Upper lobe of left lung (tissue), 6 donors: ENCODE measurements around the gene PDAP1. TPM values are rescaled to one million over a fixed set of nuclear protein-coding genes. Genes with fewer than 3 reads are reported as not detected.
"Not testable (repeated sequence)": the region's sequence is repeated elsewhere in the genome, so short reads cannot be mapped to it uniquely, and the experiment has no call there.

Experiments used
- ATAC-seq, 2 donors: fragments of 200-7000 bp; cut with Tn5 transposase; one replicate each; pipeline ENCODE4 v1.9.1; 2022; ENCODE audit warnings: mild to moderate bottlenecking in 2 of 2, moderate library complexity in 2 of 2; ENCODE audit not compliant: low FRiP score in 2 of 2
- DNase-seq, 2 donors: peaks; one replicate each; pipeline ENCODE4 v3.0.0-alpha.2; 2019 to 2020
- H3K27ac ChIP-seq, 4 donors: fragments of 200-600 bp; sonication (generic); one replicate each; pipeline ENCODE4 v1.5.1; 2016 to 2019
- H3K27me3 ChIP-seq, 4 donors: fragments of 200-600 bp; sonication (generic); one replicate each; pipeline ENCODE4 v1.5.1; 2017 to 2019
- H3K36me3 ChIP-seq, 4 donors: fragments of 200-600 bp; sonication (generic); one replicate each; pipeline ENCODE4 v1.5.1; 2016 to 2019
- H3K4me1 ChIP-seq, 4 donors: fragments of 200-600 bp; sonication (generic); one replicate each; pipeline ENCODE4 v1.5.1; 2018 to 2019
- H3K4me3 ChIP-seq, 4 donors: fragments of 200-600 bp; sonication (generic); one replicate each; pipeline ENCODE4 v1.5.1; 2017 to 2019; ENCODE audit warnings: mild to moderate bottlenecking in 2 of 4, moderate library complexity in 1 of 4
- H3K9me3 ChIP-seq, 4 donors: fragments of 200-600 bp; sonication (generic); one replicate each; pipeline ENCODE4 v1.5.1; 2018 to 2019
- EP300 ChIP-seq, 4 donors: sonication (generic); formaldehyde crosslinking; IDR thresholded peaks; one replicate each; pipeline ENCODE4 v1.5.1; 2017; ENCODE audit warnings: antibody characterized with exemption in 4 of 4, control low read depth in 2 of 4
- WGBS, 2 donors: methylation state at CpG; one replicate each; pipeline ENCODE4 v1.1.5; 2017 to 2018; 5-methylcytosine and 5-hydroxymethylcytosine counted together
- total RNA-seq, 6 donors: library from RNA; depleted of rRNA in 4 of 6; stranded (reverse); fragments of >200 nt in 4 of 6; gene quantifications; one replicate each; pipeline versions ENCODE4 v1.1.0 to v1.2.1, GENCODE V29; 2016 to 2021
- donor health status: DM: no; HTN: no; CAD: no; lungs with moderate emphysema.
- donor health status: DM: no; HTN: yes; CAD: no; lungs with severe emphysema.

The PDAP1 gene
- total RNA-seq, 6 donors from 2014 or later = 31.4 to 76.0 (median 67.4) TPM

DNA sequence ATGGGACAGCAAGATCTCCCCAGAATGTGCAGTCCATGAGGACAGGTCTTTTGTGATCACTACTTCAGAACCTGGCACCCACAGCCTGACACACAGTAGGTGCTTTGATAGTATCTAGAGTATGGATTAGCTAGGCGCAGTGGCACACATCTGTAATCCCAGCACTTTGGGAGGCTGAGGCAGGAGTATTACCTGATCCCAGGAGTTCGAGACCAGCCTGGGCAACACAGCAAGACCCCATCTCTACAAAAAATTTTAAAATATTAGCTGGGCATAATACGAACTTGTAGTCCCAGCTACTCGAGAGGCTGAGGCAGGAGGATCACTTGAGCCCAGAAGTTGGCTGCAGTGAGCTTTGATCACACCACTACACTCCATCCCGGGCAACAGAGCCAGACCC, 56.1 kb downstream of the PDAP1 start:
- Histone ChIP-seq H3K36me3 (peaks cover 40 to 100% (median 86%) of the 10 kb centered on the region in 4 donors), H3K9me3 (no peaks in the 10 kb centered on the region), H3K27ac (no peak overlapping the region), H3K4me3 (no peak overlapping the region), H3K27me3 (no peaks in the 10 kb centered on the region), H3K4me1 (no peaks in the 10 kb centered on the region)
- DNase-seq (no peak), ATAC-seq (no peak)
- no peak for TF ChIP-seq EP300 (IDR thresholded peaks at IDR 0.05)
- 89 to 99% methylated on average over 5 of the region's 5 CpGs for WGBS, 2 donors

- ATAC-seq, H3K9me3 ChIP-seq, H3K4me3 ChIP-seq, H3K27ac ChIP-seq, DNase-seq, H3K4me1 ChIP-seq, H3K27me3 ChIP-seq: not testable (repeated sequence)
- 96 to 100% methylated on average over 3 of the region's 3 CpGs for WGBS, 2 donors
- peaks cover 46 to 99% (median 84%) of the 10 kb centered on the region in 4 donors for H3K36me3 ChIP-seq
Observed at GRCh38 chr7:99350641-99351040, 57.8 kb downstream of the PDAP1 start.

Other genes with a start within 250 kb of the PDAP1 start
- gene KPNA7, start 200.5 kb downstream of the PDAP1 start, total RNA-seq = 1 to 10 TPM in 1 of 6 donors, under 1 TPM in 3, not detected in 2; 0.27 to 1.0 (median 0.55) TPM
- under 1 TPM in 1 of 6 donors, not detected in 5; 0.17 TPM for gene MYH16, start 135.8 kb downstream of the PDAP1 start, total RNA-seq
- gene ARPC1A, start 82.7 kb downstream of the PDAP1 start, total RNA-seq = 100 to 1,000 TPM in 5 of 6 donors, 10 to 100 TPM in 1; 81.7 to 129 (median 122) TPM
- 100 to 1,000 TPM; 186 to 387 (median 304) TPM for gene ARPC1B, start 33.9 kb downstream of the PDAP1 start, total RNA-seq
- gene BUD31, start 372 bp upstream of the PDAP1 start, total RNA-seq = 10 to 100 TPM; 48.8 to 85.7 (median 63.8) TPM
- 10 to 100 TPM in 1 of 6 donors, 1 to 10 TPM in 5; 6.3 to 13.4 (median 7.6) TPM for gene PTCD1, start 30.2 kb upstream of the PDAP1 start, total RNA-seq
- 10 to 100 TPM; 23.0 to 49.2 (median 33.1) TPM for gene CPSF4, start 30.3 kb upstream of the PDAP1 start, total RNA-seq
- 100 to 1,000 TPM in 5 of 6 donors, 10 to 100 TPM in 1; 54.5 to 599 (median 193) TPM for gene ATP5MF, start 57.6 kb upstream of the PDAP1 start, total RNA-seq
- gene ZNF789, start 64.3 kb upstream of the PDAP1 start, total RNA-seq = 10 to 100 TPM in 2 of 6 donors, 1 to 10 TPM in 4; 8.3 to 28.3 (median 9.3) TPM
- gene ZNF394, start 91.7 kb upstream of the PDAP1 start, total RNA-seq = 100 to 1,000 TPM in 1 of 6 donors, 10 to 100 TPM in 5; 29.0 to 186 (median 34.8) TPM
- gene ZKSCAN5, start 96.1 kb upstream of the PDAP1 start, total RNA-seq = 10 to 100 TPM in 1 of 6 donors, 1 to 10 TPM in 5; 3.8 to 12.6 (median 7.6) TPM
- 1 to 10 TPM; 1.7 to 9.9 (median 5.1) TPM for gene FAM200A, start 143.5 kb upstream of the PDAP1 start, total RNA-seq
- 100 to 1,000 TPM in 4 of 6 donors, 10 to 100 TPM in 2; 57.3 to 202 (median 137) TPM for gene ZNF655, start 150.0 kb upstream of the PDAP1 start, total RNA-seq
- 1 to 10 TPM in 2 of 6 donors, under 1 TPM in 3, not detected in 1; 0.59 to 3.1 (median 0.91) TPM for gene TMEM225B, start 189.7 kb upstream of the PDAP1 start, total RNA-seq
- gene ZSCAN25, start 208.3 kb upstream of the PDAP1 start, total RNA-seq = 10 to 100 TPM; 16.4 to 54.5 (median 18.2) TPM